IMR-90 (cell line): ENCODE data around the gene ACKR1. TPM values are rescaled to one million over a fixed set of nuclear protein-coding genes. Genes with fewer than 3 reads are reported as not detected.

Experiments
- ATAC-seq: fragments of 200-7000 bp; cut with Tn5 transposase; 2 replicates; pipeline ENCODE4 v1.9.1; 2020; ENCODE audit warnings: low read depth, mild to moderate bottlenecking, moderate library complexity
- BruUV-seq: library from RNA; stranded (reverse); fragments of 400-500 nt; replicated peaks from 2 replicates; lab custom pipeline; 2021; lab: Mats Ljungman, UMichigan
- CTCF ChIA-PET: fragments of 300-600 bp; formaldehyde crosslinking; extraction: SDS; loops from one replicate; lab custom pipeline; 2021; ENCODE audit warnings: antibody characterized with exemption; lab: Yijun Ruan, JAX
- POLR2A ChIA-PET: fragments of 300-600 bp; sonication (Branson Sonifier 250); formaldehyde crosslinking; loops from one replicate; lab custom pipeline; 2022; ENCODE audit warnings: antibody characterized with exemption; ENCODE audit not compliant: unreplicated experiment; lab: Charles Lee
- DNase-seq: peaks from one replicate; pipeline ENCODE4 v3.0.0; 2013
- H2AFZ ChIP-seq: replicated peaks from 2 replicates; pipeline ENCODE3; 2013; ENCODE audit warnings: low read length, mild to moderate bottlenecking; ENCODE audit not compliant: poor library complexity
- H2AK5ac ChIP-seq: 2 replicates; pipeline ENCODE4 v1.6.1; 2013; ENCODE audit warnings: low read depth, low read length, inconsistent platforms
- H2AK9ac ChIP-seq: replicated peaks from 2 replicates; pipeline ENCODE3; 2013; ENCODE audit warnings: mild to moderate bottlenecking, low read depth, low read length, moderate library complexity; ENCODE audit not compliant: poor library complexity
- H2BK120ac ChIP-seq: 2 replicates; pipeline ENCODE4 v1.6.1; 2013; ENCODE audit warnings: low read depth, low read length, inconsistent platforms
- H2BK15ac ChIP-seq: 3 replicates; pipeline ENCODE4 v1.6.1; 2013; ENCODE audit warnings: low read depth, low read length, inconsistent platforms
- H2BK20ac ChIP-seq: 2 replicates; pipeline ENCODE4 v1.6.1; 2013; ENCODE audit warnings: low read depth, mild to moderate bottlenecking, inconsistent platforms, low read length, moderate library complexity
- H2BK5ac ChIP-seq: 2 replicates; pipeline ENCODE4 v1.6.1; 2013; ENCODE audit warnings: mild to moderate bottlenecking, low read depth, low read length, inconsistent platforms; ENCODE audit not compliant: poor library complexity, severe bottlenecking
- H3K14ac ChIP-seq: replicated peaks from 2 replicates; pipeline ENCODE4 v1.6.1; 2013; ENCODE audit warnings: low read depth, low read length, inconsistent platforms
- H3K18ac ChIP-seq: 2 replicates; pipeline ENCODE4 v1.6.1; 2013; ENCODE audit warnings: low read depth, low read length, control low read depth
- H3K23ac ChIP-seq: 2 replicates; pipeline ENCODE4 v1.6.1; 2013; ENCODE audit warnings: low read depth, low read length, inconsistent platforms
- H3K27ac ChIP-seq: 2 replicates; pipeline ENCODE4 v1.5.1; 2013; ENCODE audit warnings: mild to moderate bottlenecking, control low read depth, low read length; ENCODE audit not compliant: insufficient read depth
- H3K27me3 ChIP-seq: 2 replicates; pipeline ENCODE4 v1.6.1; 2013; ENCODE audit warnings: low read length; ENCODE audit not compliant: control insufficient read depth, insufficient read depth
- H3K36me3 ChIP-seq: 2 replicates; pipeline ENCODE4 v1.6.1; 2013; ENCODE audit warnings: low read length, mixed read lengths; ENCODE audit not compliant: control insufficient read depth, insufficient read depth
- H3K4ac ChIP-seq: 2 replicates; pipeline ENCODE4 v1.6.1; 2013; ENCODE audit warnings: low read depth, low read length, inconsistent platforms
- H3K4me1 ChIP-seq: 2 replicates; pipeline ENCODE4 v1.6.1; 2013; ENCODE audit warnings: low read length, mixed read lengths; ENCODE audit not compliant: control insufficient read depth, insufficient read depth
- H3K4me2 ChIP-seq: 2 replicates; pipeline ENCODE4 v1.6.1; 2013; ENCODE audit warnings: low read depth, mild to moderate bottlenecking, control low read depth, low read length, moderate library complexity
- H3K4me3 ChIP-seq: 2 replicates; pipeline ENCODE4 v1.5.1; 2013; ENCODE audit warnings: low read depth, mild to moderate bottlenecking, control low read depth, low read length, moderate library complexity; ENCODE audit not compliant: insufficient read depth
- H3K56ac ChIP-seq: 2 replicates; pipeline ENCODE4 v1.6.1; 2013; ENCODE audit warnings: low read length, inconsistent platforms; ENCODE audit not compliant: insufficient read depth; ENCODE audit errors: extremely low read depth
- H3K79me1 ChIP-seq, 2 experiments: 2 replicates each; pipeline ENCODE4 v1.6.1; 2013; ENCODE audit warnings: low read length in 2 of 2, inconsistent platforms in 1 of 2, low read depth in 1 of 2
- H3K9ac ChIP-seq: 2 replicates; pipeline ENCODE4 v1.6.1; 2013; ENCODE audit warnings: low read depth, low read length, control low read depth
- H3K9me1 ChIP-seq: 2 replicates; pipeline ENCODE4 v1.6.1; 2013; ENCODE audit warnings: low read length, inconsistent platforms; ENCODE audit not compliant: insufficient read depth
- H3K9me3 ChIP-seq: 2 replicates; pipeline ENCODE4 v1.6.1; 2013; ENCODE audit warnings: low read length; ENCODE audit not compliant: control insufficient read depth, insufficient read depth
- H4K20me1 ChIP-seq: 2 replicates; pipeline ENCODE4 v1.6.1; 2013; ENCODE audit warnings: low read length, inconsistent platforms; ENCODE audit not compliant: insufficient read depth
- H4K5ac ChIP-seq: 2 replicates; pipeline ENCODE4 v1.6.1; 2013; ENCODE audit warnings: mild to moderate bottlenecking, low read depth, low read length, control low read depth
- H4K8ac ChIP-seq, 2 experiments: 2 replicates each; pipeline ENCODE4 v1.6.1; 2013; ENCODE audit warnings: low read depth in 2 of 2, low read length in 2 of 2, control low read depth in 1 of 2, inconsistent platforms in 1 of 2
- H4K91ac ChIP-seq: 2 replicates; pipeline ENCODE4 v1.6.1; 2013; ENCODE audit warnings: low read depth, low read length, inconsistent platforms; ENCODE audit not compliant: insufficient read depth
- BHLHE40 ChIP-seq: fragments of 150-350 bp; IDR thresholded peaks from 2 replicates; pipeline ENCODE4 v1.6.1; 2016; ENCODE audit warnings: mild to moderate bottlenecking, low read depth, low read length
- CEBPB ChIP-seq: IDR thresholded peaks from 2 replicates; pipeline ENCODE4 v1.6.1; 2012; ENCODE audit warnings: low read depth, low read length, improper control_type of control experiment
- CHD1 ChIP-seq: IDR thresholded peaks from 2 replicates; pipeline ENCODE4 v1.6.1; 2012; ENCODE audit warnings: low read depth, low read length, improper control_type of control experiment
- CTCF ChIP-seq: conservative IDR thresholded peaks from 2 replicates; pipeline ENCODE4 v1.5.1; 2012; ENCODE audit warnings: mild to moderate bottlenecking, low read depth, low read length, improper control_type of control experiment
- FOS ChIP-seq: fragments of 150-350 bp; IDR thresholded peaks from 2 replicates; pipeline ENCODE4 v1.6.1; 2016; ENCODE audit warnings: low read depth, low read length
- MAFK ChIP-seq: IDR thresholded peaks from 2 replicates; pipeline ENCODE4 v1.6.1; 2012; ENCODE audit warnings: low read depth, low read length, improper control_type of control experiment
- MAZ ChIP-seq: IDR thresholded peaks from 2 replicates; pipeline ENCODE4 v1.6.1; 2012; ENCODE audit warnings: low read depth, mild to moderate bottlenecking, low read length, improper control_type of control experiment, moderate library complexity, borderline replicate concordance
- MXI1 ChIP-seq: IDR thresholded peaks from 2 replicates; pipeline ENCODE4 v1.6.1; 2012; ENCODE audit warnings: low read depth, mild to moderate bottlenecking, low read length, moderate library complexity, borderline replicate concordance
- NFE2L2 ChIP-seq: fragments of 150-350 bp; IDR thresholded peaks from 2 replicates; pipeline ENCODE4 v1.6.1; 2016; ENCODE audit warnings: low read depth, mild to moderate bottlenecking, low read length
- POLR2A ChIP-seq: IDR thresholded peaks from 2 replicates; pipeline ENCODE4 v1.6.1; 2012; ENCODE audit warnings: mild to moderate bottlenecking, low read depth, low read length
- RAD21 ChIP-seq: IDR thresholded peaks from 2 replicates; pipeline ENCODE4 v1.6.1; 2012; ENCODE audit warnings: low read length, improper control_type of control experiment
- RFX5 ChIP-seq: IDR thresholded peaks from 2 replicates; pipeline ENCODE4 v1.8.0; 2012; ENCODE audit warnings: low read depth, mild to moderate bottlenecking, low read length, moderate library complexity
- SMC3 ChIP-seq: fragments of 150-350 bp; IDR thresholded peaks from 2 replicates; pipeline ENCODE4 v1.6.1; 2016; ENCODE audit warnings: low read depth, mild to moderate bottlenecking, antibody characterized with exemption, low read length, moderate library complexity
- USF2 ChIP-seq: fragments of 150-350 bp; IDR thresholded peaks from 2 replicates; pipeline ENCODE4 v1.6.1; 2017; ENCODE audit warnings: mild to moderate bottlenecking, antibody characterized with exemption, low read length, low read depth
- WGBS, 2 experiments: methylation state at CpG; one replicate each; pipeline versions ENCODE4 v1.1.5 to v1.1.7; 2013; ENCODE audit warnings: missing lambda C conversion rate in 2 of 2; ENCODE audit not compliant: insufficient read length in 1 of 2; ENCODE audit errors: extremely low coverage in 2 of 2; 5-methylcytosine and 5-hydroxymethylcytosine counted together
- dilution Hi-C: fragments of 300-500 bp; cut with HindIII; formaldehyde crosslinking; loops from one replicate; pipeline ENCODE4 v1.14.3; 2018; ENCODE audit warnings: low sequenced_read_pairs; ENCODE audit not compliant: unreplicated experiment
- in situ Hi-C: fragments of 300-500 bp; cut with MboI; formaldehyde crosslinking; loops from 3 replicates; pipeline ENCODE4 v1.14.3; 2019; ENCODE audit warnings: low sequenced_read_pairs, inconsistent platforms, mixed read lengths
- intact Hi-C: fragments of 100-400 bp; cut with micrococcal nuclease; formaldehyde crosslinking; loops from 2 replicates; pipeline ENCODE4 v1.10.0; 2022
- polyA plus RNA-seq, 3 experiments: library from polyadenylated mRNA; depleted of rRNA; stranded (reverse); fragments of >200 nt; gene quantifications; 2 replicates each; pipeline ENCODE4 v1.2.3, GENCODE V29; 2012; ENCODE audit warnings: low replicate concordance in 1 of 3
- total RNA-seq: library from RNA; depleted of rRNA; stranded (reverse); fragments of >200 nt; gene quantifications from 2 replicates; pipeline ENCODE4 v1.2.3, GENCODE V29; 2012

Gene ACKR1
- total and polyA plus RNA-seq, 2 of the 4 experiments (the other 2 are of a cell fraction), result not detected

- no peaks in the 10 kb centered on the region for H3K4me1 ChIP-seq
- CTCF ChIA-PET, result no interaction called here
- WGBS, 2 experiments, result 63% methylated on average over 3 of the region's 18 CpGs; no CpG with 5 or more reads in 1 of the 2 experiments
Observed at GRCh38 chr1:159200769-159201168, 3.9 kb upstream of the ACKR1 start.

More at GRCh38 chr1:159200769-159201168, 3.9 kb upstream of the ACKR1 start:
- Histone ChIP-seq H3K9me3 (no peaks in the 10 kb centered on the region), H2AK5ac (no peak overlapping the region), H3K23ac (no peak overlapping the region), H3K4me2 (no peak overlapping the region), H3K27ac (no peak overlapping the region), H2BK120ac (no peak overlapping the region), H4K8ac (no peak overlapping the region), H2AFZ (no peak overlapping the region), H2BK5ac (no peak overlapping the region), H3K27me3 (no peaks in the 10 kb centered on the region; the same call in 1 of the 2 replicates), H4K91ac (no peak overlapping the region), H4K20me1 (no peaks in the 10 kb centered on the region), H3K56ac (no peak overlapping the region), H4K5ac (no peak overlapping the region), H2BK20ac (no peak overlapping the region), H3K18ac (no peak overlapping the region), H2BK15ac (no peak overlapping the region), H3K79me1 (no peaks in the 10 kb centered on the region), H3K36me3 (no peaks in the 10 kb centered on the region), H2AK9ac (no peak overlapping the region), H3K4ac (no peak overlapping the region), H3K9me1 (no peaks in the 10 kb centered on the region), H3K4me3 (no peak overlapping the region), H3K9ac (no peak overlapping the region), H3K14ac (no peak overlapping the region)
- POLR2A ChIA-PET, result no interaction called here
- in situ Hi-C loops (loop anchor here (25.0 kb wide), 1 partner anchor 687 kb away; no protein-coding TSS in a partner anchor), intact Hi-C loops (no loop called here), dilution Hi-C loops (no loop called here)
- no TSS peak for BruUV-seq
- DNase-seq (no peak), ATAC-seq (no peak)
- TF ChIP-seq CTCF (no peak), FOS (no peak), USF2 (no peak), NFE2L2 (no peak), RFX5 (no peak), MXI1 (no peak), CHD1 (no peak), RAD21 (no peak), MAZ (no peak), MAFK (no peak), POLR2A (no peak), BHLHE40 (no peak), CEBPB (no peak), SMC3 (no peak)
